ENCODE data around the gene ENDOG.
"Not testable (repeated sequence)": the region's sequence is repeated elsewhere in the genome, so short reads cannot be mapped to it uniquely, and the experiment has no call there.

ENDOG gene

GRCh38 chr9:128862401-128862851, 44.1 kb downstream of the ENDOG start:
- no peak for TF ChIP-seq CTCF (IDR thresholded peaks at IDR 0.05; ENCODE audit: insufficient read depth, missing control alignments)
- DNase-seq (ENCODE audit: insufficient read length, low spot score) (no peak), FAIRE-seq (no peak)

DNA sequence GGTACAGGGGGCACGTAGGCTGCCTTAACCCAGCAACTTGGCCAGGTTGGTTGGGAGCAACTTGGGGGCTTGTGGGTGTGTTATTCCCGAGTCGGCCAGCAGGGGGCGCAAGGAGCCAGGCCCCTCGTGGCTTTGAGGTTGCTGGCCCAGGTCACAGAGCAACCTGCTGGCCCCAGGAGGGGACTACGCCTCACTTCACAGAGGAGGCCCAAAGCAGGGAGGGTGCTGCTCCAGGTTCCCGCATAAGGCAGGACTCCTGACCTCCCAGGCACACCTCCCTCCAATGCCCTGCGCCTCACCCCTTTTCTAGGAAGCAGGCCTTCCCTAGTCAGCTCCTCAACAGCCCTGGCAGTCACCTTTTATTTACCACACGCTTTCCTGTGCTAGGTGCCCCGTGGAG, 45.3 kb downstream of the ENDOG start:
- FAIRE-seq (no peak), DNase-seq (ENCODE audit: insufficient read length, low spot score) (no peak)
- peak; percentile 74 for TF ChIP-seq CTCF (IDR thresholded peaks at IDR 0.05; ENCODE audit: insufficient read depth, missing control alignments)

DNA sequence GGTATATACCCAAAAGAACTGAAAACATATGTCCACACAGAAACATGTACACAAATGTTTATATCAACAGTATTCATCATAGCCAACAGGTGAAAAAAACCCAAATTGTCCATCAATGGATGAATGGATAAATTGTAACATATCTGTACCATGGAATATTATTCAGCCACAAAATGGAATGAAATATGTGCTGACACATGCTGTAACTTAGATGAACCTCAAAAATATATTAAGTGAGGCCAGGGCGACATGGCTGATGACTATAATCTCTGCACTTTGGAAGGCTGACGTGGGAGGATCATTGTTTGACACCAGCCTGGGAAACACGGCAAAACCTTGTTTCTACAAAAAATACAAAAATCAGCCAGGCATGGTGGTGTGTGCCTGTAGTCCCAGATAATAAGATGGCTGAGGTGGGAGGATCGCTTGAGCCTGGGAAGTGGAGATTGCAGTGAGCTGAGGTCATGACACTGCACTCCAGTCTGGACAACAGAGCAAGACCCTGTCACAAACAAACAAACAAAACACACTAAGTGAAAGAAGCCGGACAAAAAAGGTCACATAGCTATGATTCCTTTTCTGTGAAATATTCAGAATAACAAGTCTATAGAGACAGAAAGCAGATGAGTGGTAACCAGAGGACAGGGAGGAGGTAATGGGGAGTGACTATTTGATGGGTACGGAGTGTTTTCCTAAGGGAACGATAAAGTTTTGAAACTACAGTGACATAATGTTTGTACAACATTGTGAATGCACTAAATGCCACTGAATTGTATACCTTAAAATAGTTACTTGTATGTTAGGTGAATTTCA, 52.0 kb downstream of the ENDOG start:
- DNase-seq (ENCODE audit: insufficient read length, low spot score) (no peak), FAIRE-seq (no peak)
- TF ChIP-seq CTCF (IDR thresholded peaks at IDR 0.05; ENCODE audit: insufficient read depth, missing control alignments), result no peak

DNA sequence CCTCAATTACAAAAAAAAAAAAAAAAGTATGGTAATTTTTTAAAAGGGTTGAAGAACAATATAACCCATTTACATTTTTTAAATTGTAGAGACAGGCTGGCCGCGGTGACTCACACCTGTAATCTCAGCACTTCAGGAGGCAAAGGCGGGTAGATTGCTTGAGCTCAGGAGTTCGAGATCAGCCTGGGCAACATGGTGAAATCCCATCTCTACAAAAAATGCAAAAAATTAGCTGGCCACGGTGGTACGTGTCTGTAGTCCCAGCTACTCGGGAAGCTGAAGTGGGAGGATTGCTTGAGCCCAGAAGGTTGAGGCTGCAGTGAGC, 52.6 kb downstream of the ENDOG start:
- not testable (repeated sequence) for DNase-seq (ENCODE audit: insufficient read length, low spot score); FAIRE-seq

All from D721Med (cell line).